AG08396 (cell line): ENCODE results near the gene NR2F2.
A peak's percentile ranks its signal among the peaks of the same experiment; 100 is the strongest.

Experiments used
- DNase-seq: peaks from one replicate; pipeline ENCODE4 v3.0.0; 2012; ENCODE audit warnings: low spot score, mixed read lengths

Gene NR2F2

GRCh38 chr15:96343113-96344059 lies 12.9 kb downstream of the NR2F2 start:
- no peak for DNase-seq

GRCh38 chr15:96344060-96344705 lies 13.7 kb downstream of the NR2F2 start:
- DNase-seq, result no peak

- no peak for DNase-seq
Measured at GRCh38 chr15:96344706-96345559, 14.4 kb downstream of the NR2F2 start.

GRCh38 chr15:96345560-96346399 lies 15.3 kb downstream of the NR2F2 start:
- peak; percentile 88 for DNase-seq

DNA sequence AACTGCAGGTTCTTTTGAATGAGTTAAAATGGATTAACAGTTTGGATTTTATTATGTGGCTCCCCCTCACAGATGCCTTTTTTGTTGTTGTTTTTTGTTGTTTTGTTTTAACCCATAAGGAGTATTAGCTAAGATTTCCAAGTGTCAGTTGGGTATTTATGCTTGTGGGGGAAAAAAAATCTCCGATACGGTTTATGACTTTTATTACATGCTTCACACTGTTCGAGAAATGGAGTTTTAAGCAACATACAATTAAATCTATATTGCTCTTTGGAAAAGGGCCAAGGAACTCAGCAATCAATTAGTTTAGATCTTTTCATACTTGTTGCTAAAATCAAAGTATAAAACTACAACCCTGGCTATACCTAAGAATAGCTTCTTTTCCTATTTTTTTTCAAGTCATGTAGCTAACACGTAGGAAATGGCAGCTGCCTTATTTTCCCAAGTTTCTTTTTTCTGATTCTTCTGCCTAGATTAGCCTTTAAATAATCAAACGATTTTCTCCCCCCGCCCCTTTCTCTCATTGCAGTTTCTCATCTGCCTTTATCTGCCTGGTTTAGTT lies 16.0 kb downstream of the NR2F2 start:
- no peak for DNase-seq

GRCh38 chr15:96347181-96348111 lies 16.9 kb downstream of the NR2F2 start:
- no peak for DNase-seq

DNA sequence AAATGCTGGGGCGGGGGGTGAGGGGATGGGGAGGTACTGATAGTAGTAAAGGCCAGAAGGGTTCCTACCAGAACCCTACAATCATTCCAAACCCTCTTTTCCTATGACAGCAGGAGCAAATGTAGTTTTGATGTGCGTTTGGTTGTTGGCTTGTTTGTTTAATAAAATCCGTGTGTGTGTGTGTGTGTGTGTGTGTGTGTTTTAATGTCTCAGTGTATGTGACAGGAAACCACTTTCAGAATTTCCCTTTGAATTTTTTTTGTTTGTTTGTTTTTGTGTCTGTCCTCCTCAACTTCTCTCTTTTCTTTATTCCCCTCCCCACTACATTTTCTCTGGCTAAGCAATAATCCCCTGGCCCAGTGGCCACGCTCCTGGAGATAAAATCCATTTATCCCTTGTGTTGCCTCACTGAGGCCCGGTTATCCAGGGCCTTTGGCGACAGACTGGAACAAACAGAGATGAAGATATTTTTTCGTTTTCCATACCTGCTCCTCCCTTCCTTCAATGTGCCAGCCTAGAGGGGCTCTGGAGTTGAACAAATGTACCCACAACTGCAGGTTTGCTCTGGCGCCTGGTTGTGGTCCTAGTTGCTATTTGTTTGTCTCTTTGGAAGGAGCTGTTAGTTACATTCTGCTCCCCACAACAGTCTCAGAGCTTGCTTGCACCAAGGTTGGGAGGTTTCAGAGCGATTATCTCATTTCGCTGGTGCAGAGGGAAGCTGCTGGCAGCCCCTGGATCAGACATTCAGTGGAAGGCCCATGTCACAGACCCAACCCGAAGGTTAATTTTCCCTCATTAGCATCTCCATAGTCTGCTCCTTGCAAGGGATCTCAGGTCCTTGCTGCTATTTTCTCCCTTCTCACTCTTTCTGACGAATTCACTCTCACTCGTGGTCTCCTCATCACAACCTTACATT lies 17.9 kb downstream of the NR2F2 start:
- no peak for DNase-seq

DNA sequence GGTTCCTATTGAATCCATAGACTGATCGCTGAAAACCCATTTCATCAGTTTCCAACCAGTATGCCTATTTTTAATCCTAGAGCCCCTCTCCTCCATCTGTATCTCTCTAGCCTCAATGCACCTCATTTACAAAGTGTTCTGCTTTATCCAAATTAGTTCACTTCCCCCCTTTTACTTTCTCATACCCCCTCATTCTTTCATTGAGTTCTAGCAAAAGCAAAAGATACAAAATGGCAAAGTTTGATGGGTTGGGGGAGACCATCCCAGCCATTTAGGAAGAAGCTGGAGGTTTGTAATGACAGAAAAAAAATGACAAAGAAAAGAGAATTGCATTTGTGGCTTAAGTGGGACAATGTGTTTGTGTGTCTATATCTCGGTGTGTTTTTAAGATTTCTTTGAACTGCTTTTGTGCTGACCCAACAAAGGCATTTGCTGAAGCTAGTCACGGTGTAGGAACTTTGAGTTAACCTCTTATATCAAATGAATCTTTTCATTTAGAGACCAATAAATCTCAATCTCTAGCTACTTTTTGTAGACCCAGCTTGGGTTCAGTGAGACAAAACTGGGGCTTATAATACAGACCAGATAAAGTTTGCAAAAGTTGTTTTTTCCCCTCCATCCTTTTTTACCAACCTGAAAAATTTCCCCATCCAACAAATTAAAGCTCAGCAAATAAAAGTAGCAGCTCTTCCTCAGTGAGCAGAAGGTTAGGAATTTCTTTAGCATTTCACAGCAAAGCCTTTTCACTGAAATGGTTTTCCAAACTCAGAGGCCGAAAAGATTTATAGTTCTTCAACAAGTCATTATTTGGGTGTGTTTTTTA lies 18.7 kb downstream of the NR2F2 start:
- no peak for DNase-seq

DNA sequence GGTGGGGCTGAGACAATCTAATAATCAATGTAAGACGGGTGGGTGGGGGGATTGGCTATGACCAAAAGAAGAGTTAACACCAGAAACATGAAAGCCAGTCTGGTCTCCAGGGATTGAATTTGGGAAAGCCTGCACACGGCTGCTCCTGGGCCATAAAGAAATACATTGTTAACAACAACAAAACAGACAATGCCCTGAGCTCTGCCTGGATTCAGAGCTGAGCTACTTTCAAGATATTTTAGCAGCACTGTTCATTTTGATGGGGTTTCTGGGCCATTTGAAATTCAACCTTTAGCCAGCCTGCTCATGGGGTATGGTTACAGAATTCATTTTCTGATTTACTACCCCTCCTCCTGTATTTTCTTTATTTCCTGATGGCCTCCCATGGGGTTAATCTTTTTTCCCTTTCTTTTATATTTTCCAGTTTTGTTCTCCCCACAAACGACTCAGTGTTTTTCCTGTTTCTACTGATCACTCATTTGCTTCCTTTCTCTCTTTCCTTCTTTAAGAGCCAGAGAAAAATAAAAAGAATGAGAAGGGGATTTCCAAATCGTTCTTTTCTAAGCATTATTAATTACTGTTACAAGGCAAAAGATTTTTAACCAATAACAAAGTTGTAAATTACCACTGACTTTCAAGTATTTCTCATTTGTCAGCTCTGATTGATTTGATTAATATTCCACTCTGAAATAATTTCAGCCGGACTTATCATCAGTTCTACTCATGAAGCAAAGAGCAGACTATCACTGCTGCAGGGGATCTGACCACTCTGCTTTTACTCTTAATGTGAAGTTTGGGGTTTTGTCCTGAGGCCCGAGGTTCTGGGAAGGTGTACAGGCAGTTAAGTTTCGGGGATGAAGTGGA lies 19.6 kb downstream of the NR2F2 start:
- no peak for DNase-seq

DNA sequence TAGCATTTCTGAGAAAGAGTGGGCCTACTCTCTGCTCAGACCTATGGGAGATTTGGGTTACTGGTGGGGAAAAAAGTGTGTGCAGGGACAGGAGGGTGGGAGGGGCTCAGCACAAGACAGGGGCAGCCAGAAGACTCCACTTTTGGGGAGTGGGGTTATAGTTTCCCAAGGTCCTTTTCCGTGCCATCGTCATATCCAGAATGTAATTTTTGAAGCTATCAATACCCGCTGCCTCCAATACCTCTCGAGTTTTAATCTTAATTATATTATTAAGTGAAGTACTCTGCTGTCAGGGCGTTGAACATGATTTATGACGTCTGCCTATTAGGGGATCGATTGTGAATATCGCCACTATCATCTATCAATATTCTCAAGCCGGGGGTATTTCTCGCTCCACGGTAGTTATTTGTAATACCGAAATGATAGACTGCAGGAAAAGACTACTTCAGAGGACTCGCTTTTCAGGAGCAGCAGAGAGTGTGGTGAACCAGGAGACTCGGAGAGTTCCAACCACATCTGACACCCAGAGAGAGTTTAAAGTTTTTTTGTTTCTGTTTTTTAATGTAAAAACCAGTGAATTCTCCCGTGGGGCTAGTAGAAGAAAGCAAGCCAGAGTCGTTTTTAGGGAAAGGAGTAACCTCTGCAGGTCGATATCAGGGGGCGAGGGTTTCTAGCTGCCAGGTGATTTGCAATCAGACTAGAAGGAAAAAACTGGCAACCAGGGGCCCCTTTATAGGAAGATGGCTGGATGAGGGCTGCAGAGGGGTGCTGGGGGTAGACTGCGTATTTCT lies 20.6 kb downstream of the NR2F2 start:
- DNase-seq, result no peak

- no peak for DNase-seq
Measured at GRCh38 chr15:96351761-96352603, 21.5 kb downstream of the NR2F2 start.

DNA sequence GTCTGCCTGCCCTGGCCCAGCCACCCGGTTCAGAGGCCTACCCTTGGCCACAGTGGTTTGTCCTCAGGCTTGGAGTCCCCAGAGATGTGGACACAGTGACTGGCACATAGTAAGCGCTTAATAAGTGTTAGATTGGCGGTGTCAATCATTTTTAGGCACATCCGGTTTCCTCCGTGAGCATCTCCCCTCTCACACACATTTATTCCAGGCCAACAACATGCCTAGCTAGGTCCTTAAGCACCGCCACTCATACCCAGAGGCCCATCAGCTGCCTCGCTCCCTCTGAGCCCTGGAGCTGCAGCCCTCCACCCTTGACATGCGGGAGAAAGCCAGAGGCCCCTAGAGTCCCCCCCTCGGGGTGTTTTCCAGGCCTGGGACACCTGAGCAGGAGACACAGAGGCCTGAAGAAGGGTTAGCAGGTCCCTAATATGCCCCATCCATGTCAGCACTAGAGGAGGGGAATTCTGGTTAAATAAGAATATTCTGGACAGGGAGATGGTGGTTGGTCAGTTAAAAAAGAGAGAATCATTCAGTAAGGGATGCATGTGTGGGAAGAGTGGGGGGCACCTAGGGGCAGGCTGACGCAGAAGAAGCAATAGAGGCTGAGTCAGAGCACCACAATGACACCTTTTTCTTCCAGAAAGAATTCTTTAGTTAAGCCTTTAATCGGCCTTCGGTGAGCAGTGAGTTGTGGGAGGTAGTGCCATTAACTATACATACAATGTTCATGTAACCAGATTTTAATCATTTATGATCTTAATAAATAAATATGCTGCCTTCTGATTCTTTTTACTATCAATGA lies 22.3 kb downstream of the NR2F2 start:
- DNase-seq, result no peak

GRCh38 chr15:96353416-96353929 lies 23.0 kb downstream of the NR2F2 start:
- DNase-seq, result no peak
